Right lobe of liver (tissue), 6 donors: ENCODE results near the gene BOC. TPM values are rescaled to one million over a fixed set of nuclear protein-coding genes. Genes with fewer than 3 reads are reported as not detected.

Experiments
- ATAC-seq, 4 donors: fragments of 200-7000 bp; cut with Tn5 transposase; one replicate each; pipeline ENCODE4 v1.9.1; 2020; ENCODE audit warnings: mild to moderate bottlenecking in 4 of 4, moderate library complexity in 4 of 4
- DNase-seq, 3 donors: peaks; one replicate each; pipeline ENCODE4 v3.0.0-alpha.2; 2020
- H3K27ac ChIP-seq, 3 donors: fragments of 200-600 bp; one replicate each; pipeline ENCODE4 v1.8.0; 2022
- H3K27me3 ChIP-seq, 2 donors: fragments of 200-600 bp; one replicate each; pipeline ENCODE4 v1.8.0; 2022
- H3K36me3 ChIP-seq, 4 donors: fragments of 200-600 bp; sonication (generic) in 1 of 4; one replicate each; pipeline versions ENCODE4 v1.5.1 to v1.8.0; 2017 to 2022; ENCODE audit warnings: control low read depth in 1 of 4
- H3K4me1 ChIP-seq, 4 donors: fragments of 200-600 bp; sonication (generic) in 1 of 4; one replicate each; pipeline versions ENCODE4 v1.5.1 to v1.8.0; 2017 to 2022; ENCODE audit warnings: control low read depth in 1 of 4
- H3K4me3 ChIP-seq, 3 donors: fragments of 200-600 bp; one replicate each; pipeline ENCODE4 v1.8.0; 2022
- H3K9me3 ChIP-seq, 4 donors: fragments of 200-600 bp; sonication (generic) in 1 of 4; one replicate each; pipeline versions ENCODE4 v1.5.1 to v1.8.0; 2017 to 2022; ENCODE audit warnings: control low read depth in 1 of 4
- CTCF ChIP-seq, 4 donors: fragments of 200-600 bp in 3 of 4; fragments of 450-650 bp in 1 of 4; IDR thresholded peaks; one replicate each; pipeline versions ENCODE4 v1.5.1 to v1.8.0; 2016 to 2022; ENCODE audit warnings: antibody characterized with exemption in 4 of 4, mild to moderate bottlenecking in 2 of 4
- POLR2A ChIP-seq: fragments of 450-650 bp; IDR thresholded peaks from one replicate; pipeline ENCODE4 v1.6.1; 2017; ENCODE audit warnings: antibody characterized with exemption, mild to moderate bottlenecking
- WGBS: methylation state at CpG from one replicate; pipeline ENCODE4 v1.1.6; 2018; ENCODE audit warnings: low coverage, low lambda C conversion rate; ENCODE audit not compliant: insufficient coverage; ENCODE audit errors: missing lambda C conversion rate; 5-methylcytosine and 5-hydroxymethylcytosine counted together
- intact Hi-C, 2 donors: fragments of 100-400 bp; cut with DNase I; formaldehyde crosslinking; loops; one replicate each; pipeline versions ENCODE4 v1.11.2 to v1.14.1; 2022
- total RNA-seq, 6 experiments: library from RNA; depleted of rRNA in 2 of 6; stranded (reverse); fragments of >200 nt in 2 of 6; fragmentation: NEBNext Ultra II Directional in 3 of 6; extraction: Animal tissue kit (Norgen Biotek cat#: 25700) in 3 of 6; gene quantifications; one replicate each; pipeline versions ENCODE4 v1.1.0 to v1.2.4, GENCODE V29; 2016 to 2023
- donor health status: DM: no; HTN: yes; CAD: no.
- donor health status: DM: no; HTN: no; CAD: no.
- donor health status: DM: no; HTN: no; CAD: no.
- donor health status: DM: no; HTN: yes; CAD: no.
- donor health status: DM: no; HTN: yes; CAD: no.

The BOC gene
- total RNA-seq, 6 experiments from 2014 or later: 0.22 to 0.86 (median 0.49) TPM

GRCh38 chr3:113275929-113276750, 64.8 kb downstream of the BOC start:
- DNase-seq (no peak), ATAC-seq (peak; percentile 49 to 80 (median 62))
- H3K9me3 ChIP-seq: no peaks in the 10 kb centered on the region
- 63% methylated on average over 11 of the region's 16 CpGs for WGBS
- H3K4me1 ChIP-seq: no peaks in the 10 kb centered on the region
- TF ChIP-seq CTCF (IDR thresholded peaks at IDR 0.05): no peak
- no peak for TF ChIP-seq POLR2A
- no peak overlapping the region for H3K27ac ChIP-seq
- H3K36me3 ChIP-seq: no peaks in the 10 kb centered on the region
- intact Hi-C loops: loop anchor here in 1 of 2 donors (10.0 kb wide), 1 partner anchor 141 kb away; no protein-coding TSS in a partner anchor
- peak overlapping the region in 1 of 3 donors; percentile 0 for H3K4me3 ChIP-seq
- no peaks in the 10 kb centered on the region for H3K27me3 ChIP-seq

GRCh38 chr3:113276751-113277080, 65.4 kb downstream of the BOC start:
- Histone ChIP-seq H3K4me1 (no peaks in the 10 kb centered on the region), H3K4me3 (peak overlapping the region in 1 of 3 donors; percentile 0), H3K27me3 (no peaks in the 10 kb centered on the region), H3K27ac (no peak overlapping the region), H3K36me3 (no peaks in the 10 kb centered on the region), H3K9me3 (no peaks in the 10 kb centered on the region)
- TF ChIP-seq POLR2A (no peak), CTCF (IDR thresholded peaks at IDR 0.05) (no peak)
- intact Hi-C loops: loop anchor here in 1 of 2 donors (10.0 kb wide), 1 partner anchor 142 kb away; no protein-coding TSS in a partner anchor
- no peak for ATAC-seq
- no peak for DNase-seq
- 68% methylated on average over 5 of the region's 5 CpGs for WGBS

GRCh38 chr3:113277414-113277813, 66.1 kb downstream of the BOC start:
- no peak for DNase-seq
- TF ChIP-seq CTCF (IDR thresholded peaks at IDR 0.05): no peak
- intact Hi-C loops: loop anchor here in 1 of 2 donors (10.0 kb wide), 1 partner anchor 143 kb away; no protein-coding TSS in a partner anchor
- no peaks in the 10 kb centered on the region for H3K27me3 ChIP-seq
- no peak overlapping the region for H3K4me3 ChIP-seq
- H3K27ac ChIP-seq: no peak overlapping the region
- H3K36me3 ChIP-seq: no peaks in the 10 kb centered on the region
- 62% methylated on average over 3 of the region's 4 CpGs for WGBS
- H3K9me3 ChIP-seq: no peaks in the 10 kb centered on the region
- no peak for ATAC-seq
- H3K4me1 ChIP-seq: no peaks in the 10 kb centered on the region

GRCh38 chr3:113277941-113278598, 66.7 kb downstream of the BOC start:
- Histone ChIP-seq H3K4me3 (no peak overlapping the region), H3K9me3 (no peaks in the 10 kb centered on the region), H3K36me3 (no peaks in the 10 kb centered on the region), H3K27ac (no peak overlapping the region), H3K27me3 (no peaks in the 10 kb centered on the region), H3K4me1 (no peaks in the 10 kb centered on the region)
- DNase-seq (no peak), ATAC-seq (no peak)
- intact Hi-C loops: loop anchor here in 1 of 2 donors (10.0 kb wide), 1 partner anchor 143 kb away; no protein-coding TSS in a partner anchor
- WGBS: 75% methylated on average over 10 of the region's 17 CpGs
- TF ChIP-seq CTCF (IDR thresholded peaks at IDR 0.05) (no peak), POLR2A (no peak)
